Prostate gland (tissue), 2 donors: ENCODE data around the gene S100A2. TPM values are rescaled to one million over a fixed set of nuclear protein-coding genes. Genes with fewer than 3 reads are reported as not detected.

Experiments used
- DNase-seq: peaks from one replicate; pipeline ENCODE4 v3.0.0-alpha.2; 2019; ENCODE audit warnings: low spot score
- H3K27ac ChIP-seq, 2 donors: fragments of 200-600 bp; sonication (generic); 2 replicates each; pipeline ENCODE4 v1.5.1; 2017 to 2019
- H3K27me3 ChIP-seq: fragments of 200-600 bp; sonication (generic); replicated peaks from 2 replicates; pipeline ENCODE4 v1.5.1; 2019; ENCODE audit not compliant: insufficient read depth
- H3K36me3 ChIP-seq, 2 donors: fragments of 200-600 bp; sonication (generic); 1 replicate in 1 of 2; 2 replicates in 1 of 2; pipeline versions ENCODE4 v1.5.1 to v1.8.1; 2017 to 2019
- H3K4me1 ChIP-seq: fragments of 200-600 bp; sonication (generic); replicated peaks from 2 replicates; pipeline ENCODE4 v1.5.1; 2019
- H3K4me3 ChIP-seq, 2 donors: fragments of 200-600 bp; sonication (generic); 2 replicates each; pipeline ENCODE4 v1.5.1; 2017 to 2019
- H3K9me3 ChIP-seq: fragments of 200-600 bp; sonication (generic); 2 replicates; pipeline ENCODE4 v1.5.1; 2017
- POLR2A ChIP-seq: fragments of 450-650 bp; IDR thresholded peaks from one replicate; pipeline ENCODE4 v1.6.1; 2016; ENCODE audit warnings: antibody characterized with exemption, mild to moderate bottlenecking
- POLR2AphosphoS5 ChIP-seq: sonication (generic); formaldehyde crosslinking; IDR thresholded peaks from one replicate; pipeline ENCODE4 v1.6.1; 2017; ENCODE audit warnings: antibody characterized with exemption
- WGBS: methylation state at CpG from one replicate; pipeline ENCODE4 v1.1.5; 2018; 5-methylcytosine and 5-hydroxymethylcytosine counted together
- intact Hi-C: fragments of 100-400 bp; cut with DNase I; formaldehyde crosslinking; loops from one replicate; pipeline ENCODE4 v1.14.2; 2022
- total RNA-seq, 2 donors: library from RNA; depleted of rRNA; stranded (reverse); fragments of >200 nt; gene quantifications; one replicate each; pipeline ENCODE4 v1.1.0, GENCODE V29; 2016
- TF ChIP-seq, protein P1 (sequence below), 4 experiments: fragments of 200-600 bp in 2 of 4; fragments of 450-650 bp in 2 of 4; sonication (generic) in 2 of 4; IDR thresholded peaks; 1 replicate in 3 of 4; 2 replicates in 1 of 4; pipeline ENCODE4 v1.5.1; 2016 to 2019; ENCODE audit warnings: antibody characterized with exemption in 4 of 4, mild to moderate bottlenecking in 2 of 4, moderate library complexity in 2 of 4

The S100A2 gene
- total RNA-seq, 2 donors from 2014 or later: 14.1 to 22.6 TPM

DNA sequence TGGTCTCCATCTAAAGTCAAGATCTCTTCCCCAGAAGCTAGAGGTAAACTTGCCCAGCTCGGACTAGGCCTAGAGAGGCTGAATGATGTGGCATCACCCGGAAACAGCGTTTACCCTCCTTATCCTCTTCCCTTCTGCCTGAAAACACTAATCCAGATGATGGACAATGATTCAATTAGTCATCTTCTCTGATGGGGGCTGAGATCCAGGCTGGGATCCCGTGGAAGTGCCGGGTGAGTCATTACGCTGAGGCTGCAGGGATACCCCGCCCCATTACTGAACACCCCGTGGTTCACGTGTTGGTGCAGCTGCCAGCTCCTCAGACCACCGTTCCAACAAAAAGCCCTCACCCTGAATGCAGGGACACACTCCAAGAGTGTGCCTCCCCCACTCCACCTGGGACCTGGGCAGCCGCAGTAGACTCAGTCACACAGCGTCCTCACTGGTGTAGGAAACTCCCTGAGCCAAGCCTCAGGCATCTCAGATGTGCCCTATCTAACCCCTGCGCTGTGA lies 31.9 kb downstream of the S100A2 start:
- WGBS: 27% methylated on average over 12 of the region's 13 CpGs
- Histone ChIP-seq H3K4me3 (peak overlapping the region; percentile 60 to 74), H3K4me1 (peaks cover 3% of the 10 kb centered on the region), H3K27me3 (no peaks in the 10 kb centered on the region), H3K27ac (peak overlapping the region; percentile 92 to 96), H3K36me3 (no peaks in the 10 kb centered on the region), H3K9me3 (no peaks in the 10 kb centered on the region)
- intact Hi-C loops: loop anchor here (1.0 to 2.0 kb wide), 2 partner anchors 23 to 35 kb away; no protein-coding TSS in a partner anchor
- no peak for DNase-seq
- TF ChIP-seq POLR2A (peak; percentile 29), POLR2AphosphoS5 (no peak)
- TF ChIP-seq, protein P1, sequence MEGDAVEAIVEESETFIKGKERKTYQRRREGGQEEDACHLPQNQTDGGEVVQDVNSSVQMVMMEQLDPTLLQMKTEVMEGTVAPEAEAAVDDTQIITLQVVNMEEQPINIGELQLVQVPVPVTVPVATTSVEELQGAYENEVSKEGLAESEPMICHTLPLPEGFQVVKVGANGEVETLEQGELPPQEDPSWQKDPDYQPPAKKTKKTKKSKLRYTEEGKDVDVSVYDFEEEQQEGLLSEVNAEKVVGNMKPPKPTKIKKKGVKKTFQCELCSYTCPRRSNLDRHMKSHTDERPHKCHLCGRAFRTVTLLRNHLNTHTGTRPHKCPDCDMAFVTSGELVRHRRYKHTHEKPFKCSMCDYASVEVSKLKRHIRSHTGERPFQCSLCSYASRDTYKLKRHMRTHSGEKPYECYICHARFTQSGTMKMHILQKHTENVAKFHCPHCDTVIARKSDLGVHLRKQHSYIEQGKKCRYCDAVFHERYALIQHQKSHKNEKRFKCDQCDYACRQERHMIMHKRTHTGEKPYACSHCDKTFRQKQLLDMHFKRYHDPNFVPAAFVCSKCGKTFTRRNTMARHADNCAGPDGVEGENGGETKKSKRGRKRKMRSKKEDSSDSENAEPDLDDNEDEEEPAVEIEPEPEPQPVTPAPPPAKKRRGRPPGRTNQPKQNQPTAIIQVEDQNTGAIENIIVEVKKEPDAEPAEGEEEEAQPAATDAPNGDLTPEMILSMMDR (IDR thresholded peaks at IDR 0.05): no peak

DNA sequence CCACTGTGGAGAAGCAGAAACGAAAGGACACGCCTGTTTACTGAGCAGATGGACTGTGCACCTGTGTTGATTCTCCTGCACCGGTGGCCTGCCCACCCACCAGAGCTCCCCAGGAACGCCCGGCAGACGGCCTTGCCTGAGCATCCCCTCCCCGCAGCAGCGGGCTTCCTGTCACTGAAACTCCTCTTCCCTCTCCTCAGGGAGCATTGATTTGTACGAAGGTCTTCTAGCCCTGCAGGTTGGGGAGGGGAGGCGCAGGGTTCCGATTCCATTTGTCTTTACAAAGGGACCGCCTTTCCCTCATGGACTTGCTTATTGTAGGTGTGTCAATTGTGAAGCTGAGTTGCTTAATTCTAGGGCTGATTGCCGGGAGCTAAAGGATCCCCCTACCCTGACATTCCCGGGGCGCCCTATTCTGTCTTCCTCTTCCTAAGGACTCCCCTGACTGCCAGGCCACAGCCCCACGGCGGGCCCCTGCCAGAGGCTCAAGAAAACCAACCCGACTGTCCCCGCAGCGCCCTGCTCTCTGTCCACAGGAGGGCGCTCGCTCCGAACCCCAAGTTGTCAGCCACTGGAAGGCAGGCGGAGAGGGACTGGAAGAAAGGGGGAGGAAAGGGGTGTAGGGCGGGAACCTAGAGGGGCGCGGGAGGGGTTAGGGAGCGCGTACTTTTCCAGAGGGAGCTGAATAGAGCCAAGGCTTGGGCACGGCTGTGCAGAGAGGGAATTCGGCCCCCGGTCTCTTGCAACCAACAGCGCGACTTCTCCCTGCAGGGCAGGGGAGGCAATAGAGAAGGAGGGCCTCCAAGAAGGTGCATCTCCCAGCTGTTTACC lies 32.7 kb downstream of the S100A2 start:
- no peaks in the 10 kb centered on the region for H3K36me3 ChIP-seq
- no peaks in the 10 kb centered on the region for H3K27me3 ChIP-seq
- TF ChIP-seq POLR2AphosphoS5 (peak; percentile 74), POLR2A (peak; percentile 13)
- TF ChIP-seq, protein P1 (IDR thresholded peaks at IDR 0.05): peak; percentile 59 to 93 (median 88)
- WGBS: 14% methylated on average over 34 of the region's 34 CpGs
- peak; percentile 84 for DNase-seq
- no peaks in the 10 kb centered on the region for H3K9me3 ChIP-seq
- H3K4me1 ChIP-seq: peaks cover 3% of the 10 kb centered on the region
- H3K4me3 ChIP-seq: peak overlapping the region; percentile 21 to 74
- peak overlapping the region; percentile 92 to 96 for H3K27ac ChIP-seq
- intact Hi-C loops: loop anchor here (1.0 to 2.0 kb wide), 2 partner anchors 22 to 35 kb away; no protein-coding TSS in a partner anchor

DNA sequence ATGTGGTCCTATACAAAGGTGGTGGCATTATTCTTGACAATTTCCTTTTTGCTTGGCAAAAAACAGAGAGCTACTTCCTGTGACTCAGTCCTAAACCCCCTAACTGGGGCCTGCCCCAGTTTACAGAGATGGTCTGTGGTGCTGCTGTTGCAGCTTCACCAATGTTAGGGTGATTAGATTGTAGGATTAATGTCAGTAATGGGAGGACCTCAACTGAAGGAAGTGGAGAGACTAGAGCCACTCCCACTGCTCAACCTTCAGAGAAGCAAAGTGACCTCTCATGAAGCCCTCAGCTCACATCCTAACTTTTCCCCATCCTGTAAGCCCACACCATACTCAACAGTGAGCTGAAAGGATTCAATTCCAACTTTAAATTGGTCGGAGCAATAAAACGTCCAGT lies 33.5 kb downstream of the S100A2 start:
- H3K4me1 ChIP-seq: peaks cover 3% of the 10 kb centered on the region
- no peak overlapping the region for H3K27ac ChIP-seq
- intact Hi-C loops: loop anchor here (2.0 kb wide), 1 partner anchor 21 kb away; no protein-coding TSS in a partner anchor
- H3K27me3 ChIP-seq: no peaks in the 10 kb centered on the region
- no peaks in the 10 kb centered on the region for H3K36me3 ChIP-seq
- no peak for DNase-seq
- TF ChIP-seq POLR2A: no peak
- TF ChIP-seq, protein P1 (IDR thresholded peaks at IDR 0.05): no peak
- TF ChIP-seq POLR2AphosphoS5: no peak
- no peaks in the 10 kb centered on the region for H3K9me3 ChIP-seq
- whole genome bisulfite sequencing: 61% methylated on average over 2 of the region's 2 CpGs
- H3K4me3 ChIP-seq: no peak overlapping the region

DNA sequence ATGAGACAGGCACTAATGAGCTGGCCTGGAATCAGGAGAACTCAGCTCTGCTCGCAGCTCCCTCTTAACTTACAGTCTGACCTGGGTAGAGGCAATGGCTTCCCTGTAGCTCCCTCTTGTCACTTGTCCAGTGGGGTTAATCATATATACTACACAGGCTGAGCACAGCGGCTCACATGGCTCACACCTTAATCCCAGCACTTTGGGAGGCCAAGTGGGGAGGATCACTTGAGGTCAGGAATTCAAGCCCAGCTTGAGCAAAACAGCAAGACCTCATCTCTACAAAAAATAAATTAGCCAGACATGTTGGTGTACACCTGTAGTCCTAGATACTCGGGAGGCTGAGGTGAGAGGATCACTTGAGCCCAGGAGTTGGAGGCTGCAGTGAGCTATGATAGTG lies 34.0 kb downstream of the S100A2 start:
- no peak for DNase-seq
- Histone ChIP-seq H3K4me3 (no peak overlapping the region), H3K4me1 (peaks cover 3% of the 10 kb centered on the region), H3K36me3 (no peaks in the 10 kb centered on the region), H3K27me3 (no peaks in the 10 kb centered on the region), H3K9me3 (no peaks in the 10 kb centered on the region), H3K27ac (no peak overlapping the region)
- TF ChIP-seq POLR2AphosphoS5 (no peak), POLR2A (no peak)
- TF ChIP-seq, protein P1 (IDR thresholded peaks at IDR 0.05): no peak
- 82% methylated on average over 3 of the region's 3 CpGs for WGBS
- intact Hi-C loops: loop anchor here (2.0 kb wide), 1 partner anchor 21 kb away; no protein-coding TSS in a partner anchor
